Mucosa of stomach (tissue), 1 donor: Measurements from ENCODE around the gene RAD51B.
"Not testable (repeated sequence)": the region's sequence is repeated elsewhere in the genome, so short reads cannot be mapped to it uniquely, and the experiment has no call there.

ENCODE experiments used
- H3K27me3 ChIP-seq: one replicate; pipeline ENCODE4 v1.7.0; 2013; ENCODE audit warnings: mild to moderate bottlenecking, low read length; ENCODE audit not compliant: control insufficient read depth, insufficient read depth
- H3K36me3 ChIP-seq: one replicate; pipeline ENCODE4 v1.7.0; 2013; ENCODE audit warnings: low read length; ENCODE audit not compliant: control insufficient read depth, insufficient read depth
- H3K4me1 ChIP-seq: one replicate; pipeline ENCODE4 v1.7.0; 2013; ENCODE audit warnings: mild to moderate bottlenecking, low read length; ENCODE audit not compliant: control insufficient read depth, insufficient read depth
- H3K4me3 ChIP-seq: one replicate; pipeline ENCODE4 v1.7.0; 2013; ENCODE audit warnings: low read length
- H3K9ac ChIP-seq: one replicate; pipeline ENCODE4 v1.7.0; 2013; ENCODE audit warnings: mild to moderate bottlenecking, low read length, moderate library complexity
- H3K9me3 ChIP-seq: one replicate; pipeline ENCODE4 v1.7.0; 2013; ENCODE audit warnings: mild to moderate bottlenecking, low read length, moderate library complexity; ENCODE audit not compliant: control insufficient read depth
- donor health status: Pancreatic carcinoma.

Gene RAD51B

DNA sequence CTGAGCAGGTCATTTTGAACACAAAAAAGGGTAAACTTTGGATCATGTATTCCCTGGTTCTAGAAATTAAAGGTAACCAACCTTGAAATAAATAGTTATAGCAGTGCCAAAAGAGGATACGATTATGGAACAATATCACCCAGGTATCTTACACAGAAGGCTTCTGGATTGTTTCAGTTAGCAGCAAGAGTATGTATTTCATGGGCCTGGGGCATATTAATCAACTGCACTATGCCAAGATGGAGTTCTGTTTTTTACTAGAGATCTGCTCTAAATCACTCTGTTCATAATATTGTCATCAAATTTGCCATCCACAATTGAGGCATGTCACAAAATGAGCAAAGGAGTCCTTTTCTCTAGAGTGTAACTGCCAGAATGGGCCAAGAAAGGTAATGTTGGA, 357.1 kb downstream of the RAD51B start:
- Histone ChIP-seq H3K27me3 (no peaks in the 10 kb centered on the region), H3K4me1 (peaks cover 50% of the 10 kb centered on the region), H3K36me3 (no peaks in the 10 kb centered on the region), H3K9me3 (no peaks in the 10 kb centered on the region), H3K9ac (no peak overlapping the region), H3K4me3 (no peak overlapping the region)

- H3K9ac ChIP-seq = no peak overlapping the region
- H3K36me3 ChIP-seq = no peaks in the 10 kb centered on the region
- peaks cover 50% of the 10 kb centered on the region for H3K4me1 ChIP-seq
- no peaks in the 10 kb centered on the region for H3K27me3 ChIP-seq
- H3K9me3 ChIP-seq = no peaks in the 10 kb centered on the region
- no peak overlapping the region for H3K4me3 ChIP-seq
Observed at GRCh38 chr14:68177728-68178127, 358.1 kb downstream of the RAD51B start.

GRCh38 chr14:68178282-68178681, 358.7 kb downstream of the RAD51B start:
- H3K36me3 ChIP-seq = no peaks in the 10 kb centered on the region
- H3K4me3 ChIP-seq = no peak overlapping the region
- H3K27me3 ChIP-seq = no peaks in the 10 kb centered on the region
- H3K4me1 ChIP-seq = peaks cover 44% of the 10 kb centered on the region
- no peaks in the 10 kb centered on the region for H3K9me3 ChIP-seq
- H3K9ac ChIP-seq = no peak overlapping the region

DNA sequence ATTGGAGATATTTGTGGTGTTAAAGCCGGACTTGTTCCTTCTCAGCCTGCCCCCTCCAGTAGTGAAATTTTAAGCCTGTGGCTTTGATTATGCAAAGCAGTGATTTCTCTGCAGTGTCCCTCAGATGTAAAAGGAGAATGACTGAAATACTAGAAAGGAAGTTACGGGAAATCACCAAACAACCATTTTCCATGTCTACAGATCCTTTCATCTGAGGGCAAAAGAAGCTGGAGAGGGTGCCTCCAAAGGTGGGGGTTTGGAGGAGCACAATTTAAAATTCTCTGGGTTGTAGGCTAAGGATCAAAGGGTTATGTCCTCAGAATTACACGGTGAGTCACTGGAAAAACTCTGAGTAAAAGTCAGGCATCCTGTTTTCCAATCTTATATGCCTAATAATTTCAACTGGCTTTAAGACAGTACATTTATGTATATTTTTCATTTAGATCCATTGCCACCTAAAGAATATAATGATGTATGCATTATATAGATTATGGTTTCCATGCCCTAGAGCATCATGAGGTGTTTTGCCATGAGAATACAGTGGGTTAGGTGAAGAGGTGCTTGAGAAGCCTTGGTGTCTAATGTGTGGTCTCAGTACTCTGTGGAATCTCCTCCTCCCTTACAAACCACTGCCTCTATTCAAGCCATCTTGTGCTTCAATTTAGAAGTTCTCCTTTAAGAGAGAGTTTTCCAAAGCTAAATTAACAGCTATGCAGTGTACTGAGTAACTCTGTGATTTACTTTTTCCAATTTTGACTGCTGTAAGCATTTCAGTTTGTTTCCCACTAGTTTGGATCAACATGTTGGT, 362.1 kb downstream of the RAD51B start:
- Histone ChIP-seq H3K4me1 (peaks cover 35% of the 10 kb centered on the region), H3K27me3 (no peaks in the 10 kb centered on the region), H3K4me3 (no peak overlapping the region), H3K9me3 (no peaks in the 10 kb centered on the region), H3K9ac (no peak overlapping the region), H3K36me3 (no peaks in the 10 kb centered on the region)

GRCh38 chr14:68182492-68182891, 362.9 kb downstream of the RAD51B start:
- Histone ChIP-seq H3K9me3 (no peaks in the 10 kb centered on the region), H3K27me3 (no peaks in the 10 kb centered on the region), H3K36me3 (no peaks in the 10 kb centered on the region), H3K9ac (no peak overlapping the region), H3K4me3 (no peak overlapping the region), H3K4me1 (peaks cover 35% of the 10 kb centered on the region)

- H3K9ac ChIP-seq, H3K36me3 ChIP-seq, H3K9me3 ChIP-seq, H3K4me3 ChIP-seq, H3K27me3 ChIP-seq: not testable (repeated sequence)
- H3K4me1 ChIP-seq = peaks cover 27% of the 10 kb centered on the region
Observed at GRCh38 chr14:68186500-68187276, 367.1 kb downstream of the RAD51B start.

GRCh38 chr14:68188174-68188573, 368.6 kb downstream of the RAD51B start:
- no peaks in the 10 kb centered on the region for H3K9me3 ChIP-seq
- no peak overlapping the region for H3K4me3 ChIP-seq
- H3K9ac ChIP-seq = no peak overlapping the region
- peaks cover 32% of the 10 kb centered on the region for H3K4me1 ChIP-seq
- no peaks in the 10 kb centered on the region for H3K27me3 ChIP-seq
- H3K36me3 ChIP-seq = no peaks in the 10 kb centered on the region

DNA sequence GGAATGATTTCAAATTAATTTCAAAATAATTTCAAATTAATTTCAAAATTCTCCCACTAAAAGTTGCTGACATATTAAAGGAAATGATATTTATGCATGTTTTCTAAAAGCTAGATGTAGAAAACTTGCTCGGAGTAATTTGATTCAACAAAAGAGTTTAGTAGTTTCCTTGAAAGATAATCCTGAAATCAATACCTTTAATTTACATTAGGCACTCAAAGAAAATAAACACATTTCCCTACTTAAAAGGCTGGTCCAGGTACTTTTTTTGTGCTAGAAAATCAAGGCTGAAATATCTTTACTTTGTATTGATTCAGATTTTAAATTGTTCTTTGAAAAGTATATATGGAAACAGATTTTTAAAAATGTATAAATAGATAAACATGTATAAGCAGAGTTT, 370.5 kb downstream of the RAD51B start:
- no peaks in the 10 kb centered on the region for H3K27me3 ChIP-seq

GRCh38 chr14:68191567-68192321, 372.2 kb downstream of the RAD51B start:
- H3K9me3 ChIP-seq = no peaks in the 10 kb centered on the region
- no peak overlapping the region for H3K9ac ChIP-seq
- H3K36me3 ChIP-seq = no peaks in the 10 kb centered on the region
- peaks cover 53% of the 10 kb centered on the region for H3K4me1 ChIP-seq
- no peaks in the 10 kb centered on the region for H3K27me3 ChIP-seq
- H3K4me3 ChIP-seq = no peak overlapping the region

More for the DNA sequence above, 370.5 kb downstream of the RAD51B start:
- H3K9ac ChIP-seq = no peak overlapping the region
- H3K4me1 ChIP-seq = peaks cover 47% of the 10 kb centered on the region
- no peaks in the 10 kb centered on the region for H3K9me3 ChIP-seq
- H3K4me3 ChIP-seq = no peak overlapping the region
- H3K36me3 ChIP-seq = no peaks in the 10 kb centered on the region

GRCh38 chr14:68192935-68193334, 373.4 kb downstream of the RAD51B start:
- Histone ChIP-seq H3K9ac (no peak overlapping the region), H3K4me3 (no peak overlapping the region), H3K4me1 (peaks cover 58% of the 10 kb centered on the region), H3K27me3 (no peaks in the 10 kb centered on the region), H3K9me3 (no peaks in the 10 kb centered on the region), H3K36me3 (no peaks in the 10 kb centered on the region)

DNA sequence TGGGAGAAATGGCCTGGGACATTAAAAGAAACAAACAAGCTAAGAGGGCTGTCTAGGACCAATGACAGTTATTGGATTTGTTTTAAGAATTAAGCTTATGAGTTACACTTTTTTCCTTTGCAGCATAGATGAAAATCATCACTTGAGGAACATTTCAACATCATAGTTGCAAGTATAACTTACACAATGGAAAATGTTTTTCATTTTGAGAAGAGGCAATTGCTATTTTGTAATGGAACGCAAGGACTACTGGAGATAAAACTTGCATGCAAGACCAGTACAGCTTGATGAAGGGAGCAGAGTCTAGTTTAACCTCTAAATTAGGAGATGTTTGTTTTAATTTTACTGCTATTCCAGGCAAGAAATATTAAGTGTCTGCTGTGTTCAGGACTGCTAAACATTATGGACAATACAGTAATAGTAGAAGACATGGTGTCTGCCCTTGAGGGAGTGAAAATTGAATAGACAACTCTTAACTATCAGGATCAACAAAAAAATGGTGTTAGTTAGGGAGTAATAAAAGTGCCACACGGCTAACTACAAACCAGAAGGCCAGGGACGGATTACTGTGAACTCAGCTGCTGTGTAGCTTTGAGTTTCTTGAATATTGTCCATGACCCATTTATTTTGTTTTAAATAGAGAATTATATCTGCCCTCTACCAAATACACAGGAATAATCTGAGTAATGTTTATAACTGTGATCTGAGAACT, 374.5 kb downstream of the RAD51B start:
- H3K27me3 ChIP-seq = no peaks in the 10 kb centered on the region
- H3K4me3 ChIP-seq = no peak overlapping the region
- H3K9me3 ChIP-seq = no peaks in the 10 kb centered on the region
- no peaks in the 10 kb centered on the region for H3K36me3 ChIP-seq
- peaks cover 64% of the 10 kb centered on the region for H3K4me1 ChIP-seq
- no peak overlapping the region for H3K9ac ChIP-seq
